ENCODE measurements around the gene PPP1R27.

Gene PPP1R27

GRCh38 chr17:81807210-81807719 is 27.6 kb downstream of the PPP1R27 start:
- H3K9ac ChIP-seq (ENCODE audit: low read length) = no peak overlapping the region
- no peaks in the 10 kb centered on the region for H3F3A ChIP-seq (ENCODE audit: insufficient read depth, low read length)
- no peak overlapping the region for H3K4me2 ChIP-seq (ENCODE audit: low read depth, low read length)
- H2AFZ ChIP-seq (ENCODE audit: low read length) = no peak overlapping the region
- H3K36me3 ChIP-seq (replicated peaks; ENCODE audit: insufficient read depth, low read length) = no peaks in the 10 kb centered on the region
- H3K4me1 ChIP-seq (ENCODE audit: low read length) = no peaks in the 10 kb centered on the region
- H3K27me3 ChIP-seq (replicated peaks; ENCODE audit: insufficient read depth, low read length) = peaks cover 94% of the 10 kb centered on the region
- no peaks in the 10 kb centered on the region for H4K20me1 ChIP-seq (ENCODE audit: insufficient read depth, low read length)
- H3K9me3 ChIP-seq (replicated peaks; ENCODE audit: insufficient read depth, low read length) = no peaks in the 10 kb centered on the region
- H3K79me2 ChIP-seq (ENCODE audit: low read length) = no peaks in the 10 kb centered on the region
- H3K27ac ChIP-seq (ENCODE audit: low read length) = no peak overlapping the region
- no peak overlapping the region for H3K4me3 ChIP-seq (ENCODE audit: low read length)
- no peak for TF ChIP-seq CTCF (IDR thresholded peaks at IDR 0.05; ENCODE audit: low read length)
- TF ChIP-seq EZH2 (optimal IDR thresholded peaks at IDR 0.05; ENCODE audit: low read depth, low read length) = no peak
- TF ChIP-seq EZH2phosphoT487 (IDR thresholded peaks at IDR 0.05; ENCODE audit: low read length) = no peak
- no peaks in the 10 kb centered on the region for H3K9me2 ChIP-seq (replicated peaks; ENCODE audit: insufficient read depth, low read length)
- no peak for DNase-seq

- Histone ChIP-seq H3K27ac (ENCODE audit: low read length) (no peak overlapping the region), H3K27me3 (replicated peaks; ENCODE audit: insufficient read depth, low read length) (peaks cover 94% of the 10 kb centered on the region), H3K9ac (ENCODE audit: low read length) (no peak overlapping the region), H3K36me3 (replicated peaks; ENCODE audit: insufficient read depth, low read length) (no peaks in the 10 kb centered on the region), H3K9me3 (replicated peaks; ENCODE audit: insufficient read depth, low read length) (no peaks in the 10 kb centered on the region), H2AFZ (ENCODE audit: low read length) (no peak overlapping the region), H3K79me2 (ENCODE audit: low read length) (no peaks in the 10 kb centered on the region), H3K4me1 (ENCODE audit: low read length) (no peaks in the 10 kb centered on the region), H3K9me2 (replicated peaks; ENCODE audit: insufficient read depth, low read length) (no peaks in the 10 kb centered on the region), H3K4me3 (ENCODE audit: low read length) (no peak overlapping the region), H3F3A (ENCODE audit: insufficient read depth, low read length) (no peaks in the 10 kb centered on the region), H4K20me1 (ENCODE audit: insufficient read depth, low read length) (no peaks in the 10 kb centered on the region), H3K4me2 (ENCODE audit: low read depth, low read length) (no peak overlapping the region)
- no peak for DNase-seq
- TF ChIP-seq CTCF (IDR thresholded peaks at IDR 0.05; ENCODE audit: low read length) (no peak), EZH2phosphoT487 (IDR thresholded peaks at IDR 0.05; ENCODE audit: low read length) (no peak), EZH2 (optimal IDR thresholded peaks at IDR 0.05; ENCODE audit: low read depth, low read length) (no peak)
These were observed 28.2 kb downstream of the PPP1R27 start for GRCh38 chr17:81806461-81807209.

GRCh38 chr17:81805707-81806460 is 29.0 kb downstream of the PPP1R27 start:
- Histone ChIP-seq H3K9ac (ENCODE audit: low read length) (no peak overlapping the region), H3K79me2 (ENCODE audit: low read length) (no peaks in the 10 kb centered on the region), H3K36me3 (replicated peaks; ENCODE audit: insufficient read depth, low read length) (no peaks in the 10 kb centered on the region), H3K9me3 (replicated peaks; ENCODE audit: insufficient read depth, low read length) (no peaks in the 10 kb centered on the region), H3K27me3 (replicated peaks; ENCODE audit: insufficient read depth, low read length) (peaks cover 94% of the 10 kb centered on the region), H3K4me1 (ENCODE audit: low read length) (no peaks in the 10 kb centered on the region), H3K9me2 (replicated peaks; ENCODE audit: insufficient read depth, low read length) (no peaks in the 10 kb centered on the region), H3K4me3 (ENCODE audit: low read length) (no peak overlapping the region), H2AFZ (ENCODE audit: low read length) (no peak overlapping the region), H3F3A (ENCODE audit: insufficient read depth, low read length) (no peaks in the 10 kb centered on the region), H3K27ac (ENCODE audit: low read length) (no peak overlapping the region), H4K20me1 (ENCODE audit: insufficient read depth, low read length) (no peaks in the 10 kb centered on the region), H3K4me2 (ENCODE audit: low read depth, low read length) (no peak overlapping the region)
- TF ChIP-seq CTCF (IDR thresholded peaks at IDR 0.05; ENCODE audit: low read length) (no peak), EZH2phosphoT487 (IDR thresholded peaks at IDR 0.05; ENCODE audit: low read length) (no peak), EZH2 (optimal IDR thresholded peaks at IDR 0.05; ENCODE audit: low read depth, low read length) (no peak)
- no peak for DNase-seq
